SU-DHL-6 (cell line): ENCODE results near the gene FAM120A.

Experiments used
- H2AFZ ChIP-seq: fragments of 200-600 bp; sonication (generic); 2 replicates; pipeline ENCODE4 v1.6.1; 2014; ENCODE audit warnings: low read depth, mild to moderate bottlenecking, moderate library complexity, mixed read lengths, antibody characterized with exemption, low read length; ENCODE audit not compliant: severe bottlenecking
- H3F3A ChIP-seq: fragments of 200-600 bp; shearing (Covaris generic); 2 replicates; pipeline ENCODE4 v1.6.0; 2016; ENCODE audit warnings: antibody characterized with exemption, mild to moderate bottlenecking; ENCODE audit not compliant: insufficient read depth
- H3K27ac ChIP-seq: fragments of 200-600 bp; sonication (generic); 2 replicates; pipeline ENCODE4 v1.5.1; 2016; ENCODE audit warnings: low read depth, mild to moderate bottlenecking, low read length, moderate library complexity, mixed read lengths
- H3K27me3 ChIP-seq: fragments of 200-600 bp; sonication (generic), shearing (Covaris generic); 2 replicates; pipeline ENCODE4 v1.6.0; 2014; ENCODE audit warnings: mild to moderate bottlenecking, low read length
- H3K36me3 ChIP-seq: fragments of 200-600 bp; sonication (generic); 2 replicates; pipeline ENCODE4 v1.6.1; 2014; ENCODE audit warnings: mild to moderate bottlenecking, low read length, mixed read lengths
- H3K4me2 ChIP-seq: fragments of 300-600, 200-600 bp; shearing (Covaris generic), sonication (generic); 2 replicates; pipeline ENCODE4 v1.6.0; 2014; ENCODE audit warnings: low read length, low read depth, mild to moderate bottlenecking; ENCODE audit not compliant: poor library complexity, severe bottlenecking
- H3K4me3 ChIP-seq: fragments of 200-600 bp; sonication (generic); 2 replicates; pipeline ENCODE4 v1.5.1; 2014; ENCODE audit warnings: antibody characterized with exemption, low read length, mild to moderate bottlenecking, mixed read lengths; ENCODE audit not compliant: insufficient read depth, poor library complexity, severe bottlenecking
- H3K79me2 ChIP-seq: fragments of 200-600 bp; sonication (generic); 2 replicates; pipeline ENCODE4 v1.6.1; 2014; ENCODE audit warnings: mild to moderate bottlenecking, low read length, moderate library complexity; ENCODE audit not compliant: insufficient read depth
- H3K9ac ChIP-seq: fragments of 200-600 bp; sonication (generic); 2 replicates; pipeline ENCODE4 v1.7.0; 2014; ENCODE audit warnings: mild to moderate bottlenecking, low read length
- H3K9me2 ChIP-seq: fragments of 200-600 bp; sonication (generic); replicated peaks from 2 replicates; pipeline ENCODE4 v1.6.1; 2014; ENCODE audit warnings: low read length; ENCODE audit not compliant: insufficient read depth
- H3K9me3 ChIP-seq: fragments of 200-600 bp; sonication (generic); 2 replicates; pipeline ENCODE4 v1.6.1; 2014; ENCODE audit warnings: low read length, mixed read lengths; ENCODE audit not compliant: insufficient read depth
- H4K20me1 ChIP-seq: fragments of 200-600 bp; sonication (generic); 2 replicates; pipeline ENCODE4 v1.6.1; 2014; ENCODE audit warnings: low read depth, mild to moderate bottlenecking, antibody characterized with exemption, low read length, moderate library complexity, mixed read lengths
- EZH2phosphoT487 ChIP-seq: fragments of 200-600 bp; sonication (generic), shearing (Covaris generic); conservative IDR thresholded peaks from 2 replicates; pipeline ENCODE4 v1.6.1; 2018; ENCODE audit warnings: mild to moderate bottlenecking, antibody characterized with exemption, low read length, moderate library complexity, mixed read lengths
- TF ChIP-seq, protein P1 (sequence below): fragments of 200-600 bp; sonication (generic); IDR thresholded peaks from one replicate; pipeline ENCODE4 v1.5.1; 2017; ENCODE audit warnings: antibody characterized with exemption, mild to moderate bottlenecking, low read length, moderate library complexity; ENCODE audit not compliant: insufficient read depth, poor library complexity, severe bottlenecking

The FAM120A gene

DNA sequence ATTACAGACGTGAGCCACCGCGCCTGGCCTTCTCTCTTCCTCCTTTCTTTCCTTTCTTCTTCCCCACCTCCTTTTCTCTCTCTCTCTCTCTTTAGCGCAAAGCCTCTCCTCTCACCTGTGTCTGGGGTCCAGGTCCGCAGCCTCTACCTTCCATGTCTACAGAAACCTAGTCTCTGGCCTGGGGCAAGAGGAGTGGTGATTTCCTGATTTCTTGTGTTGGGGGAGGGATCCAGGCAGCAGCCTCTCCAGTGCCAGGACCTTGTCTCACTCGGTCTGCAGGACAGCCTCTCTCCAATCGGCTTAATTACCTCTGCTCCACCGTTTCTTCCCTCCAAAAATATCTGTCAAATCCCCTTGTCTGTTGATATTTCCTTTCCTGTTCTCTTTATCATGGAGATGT is 16.1 kb upstream of the FAM120A start:
- Histone ChIP-seq H3K9me3 (no peaks in the 10 kb centered on the region), H2AFZ (no peak overlapping the region)

GRCh38 chr9:93436218-93436617 is 15.3 kb upstream of the FAM120A start:
- no peaks in the 10 kb centered on the region for H4K20me1 ChIP-seq
- H3K4me2 ChIP-seq, result no peak overlapping the region
- H3K27ac ChIP-seq, result no peak overlapping the region
- H3K9ac ChIP-seq, result no peak overlapping the region
- no peak overlapping the region for H3K4me3 ChIP-seq
- H3K27me3 ChIP-seq, result no peaks in the 10 kb centered on the region
- no peak overlapping the region for H2AFZ ChIP-seq
- TF ChIP-seq EZH2phosphoT487, result no peak
- TF ChIP-seq, protein P1, sequence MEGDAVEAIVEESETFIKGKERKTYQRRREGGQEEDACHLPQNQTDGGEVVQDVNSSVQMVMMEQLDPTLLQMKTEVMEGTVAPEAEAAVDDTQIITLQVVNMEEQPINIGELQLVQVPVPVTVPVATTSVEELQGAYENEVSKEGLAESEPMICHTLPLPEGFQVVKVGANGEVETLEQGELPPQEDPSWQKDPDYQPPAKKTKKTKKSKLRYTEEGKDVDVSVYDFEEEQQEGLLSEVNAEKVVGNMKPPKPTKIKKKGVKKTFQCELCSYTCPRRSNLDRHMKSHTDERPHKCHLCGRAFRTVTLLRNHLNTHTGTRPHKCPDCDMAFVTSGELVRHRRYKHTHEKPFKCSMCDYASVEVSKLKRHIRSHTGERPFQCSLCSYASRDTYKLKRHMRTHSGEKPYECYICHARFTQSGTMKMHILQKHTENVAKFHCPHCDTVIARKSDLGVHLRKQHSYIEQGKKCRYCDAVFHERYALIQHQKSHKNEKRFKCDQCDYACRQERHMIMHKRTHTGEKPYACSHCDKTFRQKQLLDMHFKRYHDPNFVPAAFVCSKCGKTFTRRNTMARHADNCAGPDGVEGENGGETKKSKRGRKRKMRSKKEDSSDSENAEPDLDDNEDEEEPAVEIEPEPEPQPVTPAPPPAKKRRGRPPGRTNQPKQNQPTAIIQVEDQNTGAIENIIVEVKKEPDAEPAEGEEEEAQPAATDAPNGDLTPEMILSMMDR, result no peak
- H3F3A ChIP-seq, result no peaks in the 10 kb centered on the region
- no peaks in the 10 kb centered on the region for H3K79me2 ChIP-seq
- H3K9me2 ChIP-seq, result no peaks in the 10 kb centered on the region
- H3K9me3 ChIP-seq, result no peaks in the 10 kb centered on the region
- no peaks in the 10 kb centered on the region for H3K36me3 ChIP-seq

More for the DNA sequence above, 16.1 kb upstream of the FAM120A start:
- no peak overlapping the region for H3K4me3 ChIP-seq
- no peaks in the 10 kb centered on the region for H3K36me3 ChIP-seq
- no peak for TF ChIP-seq EZH2phosphoT487
- TF ChIP-seq, protein P1, result no peak
- no peak overlapping the region for H3K27ac ChIP-seq
- no peaks in the 10 kb centered on the region for H3K9me2 ChIP-seq
- no peaks in the 10 kb centered on the region for H3K27me3 ChIP-seq
- no peaks in the 10 kb centered on the region for H4K20me1 ChIP-seq
- H3K79me2 ChIP-seq, result no peaks in the 10 kb centered on the region
- no peak overlapping the region for H3K4me2 ChIP-seq
- H3F3A ChIP-seq, result no peaks in the 10 kb centered on the region
- H3K9ac ChIP-seq, result no peak overlapping the region

- H3K9me2 ChIP-seq, result no peaks in the 10 kb centered on the region
- no peaks in the 10 kb centered on the region for H4K20me1 ChIP-seq
- no peaks in the 10 kb centered on the region for H3K9me3 ChIP-seq
- H3K79me2 ChIP-seq, result no peaks in the 10 kb centered on the region
- H3K4me2 ChIP-seq, result no peak overlapping the region
- no peak overlapping the region for H3K4me3 ChIP-seq
- no peak overlapping the region for H3K9ac ChIP-seq
- no peak overlapping the region for H2AFZ ChIP-seq
- no peak for TF ChIP-seq EZH2phosphoT487
- TF ChIP-seq, protein P1, result no peak
- H3K27me3 ChIP-seq, result no peaks in the 10 kb centered on the region
- no peak overlapping the region for H3K27ac ChIP-seq
- H3F3A ChIP-seq, result no peaks in the 10 kb centered on the region
- H3K36me3 ChIP-seq, result no peaks in the 10 kb centered on the region
Observed at GRCh38 chr9:93436655-93437407, 14.7 kb upstream of the FAM120A start.
